WTC11 (cell line): ENCODE results near the gene DGKH. TPM values are rescaled to one million over a fixed set of nuclear protein-coding genes. Genes with fewer than 3 reads are reported as not detected.

Experiments used
- ATAC-seq: fragments of 200-7000 bp; cut with Tn5 transposase; 2 replicates; pipeline ENCODE4 v1.10.0; 2021; ENCODE audit warnings: mild to moderate bottlenecking, moderate library complexity
- CTCF ChIA-PET: fragments of 300-600 bp; sonication (Branson Sonifier 250); formaldehyde crosslinking; loops from one replicate; lab custom pipeline; 2021; ENCODE audit warnings: antibody characterized with exemption; lab: Charles Lee
- POLR2A ChIA-PET: fragments of 350-600 bp; sonication (Branson Sonifier 250); formaldehyde crosslinking; loops from one replicate; lab custom pipeline; 2021; ENCODE audit warnings: antibody characterized with exemption; lab: Charles Lee
- DNase-seq: peaks from one replicate; pipeline ENCODE4 v3.0.0; 2021; ENCODE audit warnings: low spot score
- H3K27ac Mint-ChIP-seq: 2 replicates; pipeline ENCODE4 v1.8.0; 2021; ENCODE audit warnings: mixed read lengths
- H3K27me3 Mint-ChIP-seq: 2 replicates; pipeline ENCODE4 v1.8.0; 2021; ENCODE audit warnings: low read depth, mild to moderate bottlenecking, moderate library complexity, mixed read lengths
- H3K36me3 Mint-ChIP-seq: 2 replicates; pipeline ENCODE4 v1.8.0; 2021; ENCODE audit warnings: mixed read lengths
- H3K4me1 Mint-ChIP-seq: 2 replicates; pipeline ENCODE4 v1.8.0; 2022; ENCODE audit warnings: mixed read lengths
- H3K4me3 Mint-ChIP-seq: 2 replicates; pipeline ENCODE4 v1.8.0; 2021; ENCODE audit warnings: mild to moderate bottlenecking, moderate library complexity, mixed read lengths
- H3K9me3 Mint-ChIP-seq: 2 replicates; pipeline ENCODE4 v1.8.0; 2021; ENCODE audit warnings: mixed read lengths
- ATF3 ChIP-seq: sonication (generic); formaldehyde crosslinking; conservative IDR thresholded peaks from 2 replicates; pipeline ENCODE4 v1.8.1; 2022; ENCODE audit warnings: mild to moderate bottlenecking, missing genetic modification reagents
- E2F5 ChIP-seq: sonication (generic); formaldehyde crosslinking; IDR thresholded peaks from 2 replicates; pipeline ENCODE4 v1.8.1; 2022; ENCODE audit warnings: mild to moderate bottlenecking, moderate library complexity, missing genetic modification reagents
- FOXP1 ChIP-seq: sonication (generic); formaldehyde crosslinking; IDR thresholded peaks from 2 replicates; pipeline ENCODE4 v1.8.0; 2022; ENCODE audit warnings: missing genetic modification reagents, mild to moderate bottlenecking, moderate library complexity, borderline replicate concordance
- FOXP4 ChIP-seq: sonication (generic); formaldehyde crosslinking; IDR thresholded peaks from 2 replicates; pipeline ENCODE4 v1.8.0; 2022; ENCODE audit warnings: mild to moderate bottlenecking, missing genetic modification reagents
- GRHL2 ChIP-seq: fragments of 250-450 bp; sonication (Bioruptor Pico); IDR thresholded peaks from 2 replicates; pipeline ENCODE4 v1.8.0; 2022; ENCODE audit warnings: mild to moderate bottlenecking, moderate library complexity; ENCODE audit not compliant: insufficient replicate concordance, severe bottlenecking
- IRF2 ChIP-seq: sonication (generic); formaldehyde crosslinking; IDR thresholded peaks from 2 replicates; pipeline ENCODE4 v1.8.0; 2022; ENCODE audit warnings: low read depth, missing genetic modification reagents, borderline replicate concordance
- KAT7 ChIP-seq: sonication (generic); formaldehyde crosslinking; IDR thresholded peaks from 2 replicates; pipeline ENCODE4 v1.8.1; 2023; ENCODE audit warnings: missing genetic modification reagents, mild to moderate bottlenecking, borderline replicate concordance
- MAX ChIP-seq: sonication (generic); formaldehyde crosslinking; IDR thresholded peaks from 2 replicates; pipeline ENCODE4 v1.8.0; 2022; ENCODE audit warnings: mild to moderate bottlenecking, missing genetic modification reagents
- NFE2L1 ChIP-seq: sonication (generic); formaldehyde crosslinking; IDR thresholded peaks from 2 replicates; pipeline ENCODE4 v1.8.1; 2023; ENCODE audit warnings: missing genetic modification reagents
- NR2C2 ChIP-seq: sonication (generic); formaldehyde crosslinking; IDR thresholded peaks from 2 replicates; pipeline ENCODE4 v1.8.0; 2022; ENCODE audit warnings: mild to moderate bottlenecking, missing genetic modification reagents
- PREB ChIP-seq: sonication (generic); formaldehyde crosslinking; IDR thresholded peaks from 2 replicates; pipeline ENCODE4 v1.8.1; 2022; ENCODE audit warnings: mild to moderate bottlenecking, missing genetic modification reagents, moderate library complexity, borderline replicate concordance
- RORB ChIP-seq: fragments of 250-450 bp; sonication (Bioruptor Pico); IDR thresholded peaks from 2 replicates; pipeline ENCODE4 v1.9.0; 2021; ENCODE audit warnings: mild to moderate bottlenecking
- TEAD1 ChIP-seq: sonication (generic); formaldehyde crosslinking; IDR thresholded peaks from 2 replicates; pipeline ENCODE4 v1.8.0; 2022; ENCODE audit warnings: mild to moderate bottlenecking, missing genetic modification reagents
- TEAD4 ChIP-seq: sonication (generic); formaldehyde crosslinking; IDR thresholded peaks from 2 replicates; pipeline ENCODE4 v1.8.0; 2022; ENCODE audit warnings: mild to moderate bottlenecking, missing genetic modification reagents
- TP53 ChIP-seq: sonication (generic); formaldehyde crosslinking; IDR thresholded peaks from 2 replicates; pipeline ENCODE4 v1.8.1; 2023; ENCODE audit warnings: mild to moderate bottlenecking, missing genetic modification reagents
- ZNF138 ChIP-seq: sonication (generic); formaldehyde crosslinking; conservative IDR thresholded peaks from 2 replicates; pipeline ENCODE4 v1.8.1; 2022; ENCODE audit warnings: mild to moderate bottlenecking, moderate library complexity, missing genetic modification reagents
- ZNF263 ChIP-seq: sonication (generic); formaldehyde crosslinking; IDR thresholded peaks from 2 replicates; pipeline ENCODE4 v1.8.1; 2022; ENCODE audit warnings: low read depth, mild to moderate bottlenecking, moderate library complexity, missing genetic modification reagents
- ZNF396 ChIP-seq: fragments of 250-450 bp; sonication (Bioruptor Pico); IDR thresholded peaks from 2 replicates; pipeline ENCODE4 v1.8.0; 2021; ENCODE audit warnings: mild to moderate bottlenecking, moderate library complexity, borderline replicate concordance
- ZNF416 ChIP-seq: fragments of 250-450 bp; sonication (Bioruptor Pico); IDR thresholded peaks from 2 replicates; pipeline ENCODE4 v1.9.0; 2021; ENCODE audit warnings: mild to moderate bottlenecking, inconsistent platforms
- ZNF532 ChIP-seq: fragments of 250-450 bp; sonication (Bioruptor Pico); IDR thresholded peaks from 2 replicates; pipeline ENCODE4 v1.9.0; 2021; ENCODE audit warnings: mild to moderate bottlenecking, borderline replicate concordance
- ZNF671 ChIP-seq: fragments of 250-450 bp; sonication (Bioruptor Pico); IDR thresholded peaks from 2 replicates; pipeline ENCODE4 v1.8.0; 2021; ENCODE audit warnings: mild to moderate bottlenecking
- total RNA-seq: library from RNA; stranded (reverse); gene quantifications from 3 replicates; pipeline ENCODE4 v1.2.3, GENCODE V29; 2021

The DGKH gene
- total RNA-seq, 1 experiment from 2014 or later, result 7.6 TPM

GRCh38 chr13:42056146-42056545, 7.7 kb downstream of the DGKH start (continued):
- no peak for TF ChIP-seq ZNF532 (CRISPR knock-in tag)
- TF ChIP-seq E2F5, result no peak
- no peak for TF ChIP-seq FOXP4 (CRISPR knock-in tag)
- no peak for TF ChIP-seq GRHL2 (CRISPR knock-in tag)
- TF ChIP-seq ZNF138 (CRISPR knock-in tag), result no peak
- TF ChIP-seq KAT7 (CRISPR knock-in tag), result no peak
- TF ChIP-seq ATF3, result no peak
- TF ChIP-seq IRF2, result no peak
- TF ChIP-seq ZNF671 (CRISPR knock-in tag), result no peak
- TF ChIP-seq NR2C2 (CRISPR knock-in tag), result no peak
- no peak for TF ChIP-seq ZNF416 (CRISPR knock-in tag)
- no peak for TF ChIP-seq RORB (CRISPR knock-in tag)
- TF ChIP-seq PREB (CRISPR knock-in tag), result no peak
- TF ChIP-seq NFE2L1 (CRISPR knock-in tag), result no peak

GRCh38 chr13:42056583-42056982, 8.1 kb downstream of the DGKH start:
- ChIA-PET POLR2A (interaction anchor here (0.8 kb wide), 1 partner anchor 9 kb away, joined by 3 read pairs; no protein-coding TSS in a partner anchor), CTCF (interaction anchor here (1.2 kb wide), 1 partner anchor 15 kb away, joined by 4 read pairs; no protein-coding TSS in a partner anchor)
- no peak overlapping the region for H3K27ac Mint-ChIP-seq
- H3K4me1 Mint-ChIP-seq, result no peaks in the 10 kb centered on the region
- no peaks in the 10 kb centered on the region for H3K27me3 Mint-ChIP-seq
- DNase-seq, result no peak
- H3K9me3 Mint-ChIP-seq, result peaks cover 7% of the 10 kb centered on the region
- ATAC-seq, result no peak
- TF ChIP-seq TP53 (CRISPR knock-in tag), result no peak
- TF ChIP-seq TEAD4 (CRISPR knock-in tag), result no peak
- TF ChIP-seq MAX (CRISPR knock-in tag), result no peak
- TF ChIP-seq FOXP1 (CRISPR knock-in tag), result no peak
- TF ChIP-seq PREB (CRISPR knock-in tag), result no peak
- no peak for TF ChIP-seq ZNF396 (CRISPR knock-in tag)
- no peak for TF ChIP-seq FOXP4 (CRISPR knock-in tag)
- TF ChIP-seq TEAD1, result no peak
- TF ChIP-seq ZNF263 (CRISPR knock-in tag), result no peak
- H3K36me3 Mint-ChIP-seq, result peaks cover 7% of the 10 kb centered on the region
- no peak overlapping the region for H3K4me3 Mint-ChIP-seq
